CD4-positive, alpha-beta T cell treated with Interleukin-17A for 4 hours (primary cell): Measurements from ENCODE around the gene PAX7.
A peak's percentile ranks its signal among the peaks of the same experiment; 100 is the strongest.
"Not testable (repeated sequence)": the region's sequence is repeated elsewhere in the genome, so short reads cannot be mapped to it uniquely, and the experiment has no call there.

ENCODE experiments used
- DNase-seq: peaks from one replicate; pipeline ENCODE4 v3.0.0-alpha.2; 2020; ENCODE audit warnings: mixed read lengths

Gene PAX7

DNA sequence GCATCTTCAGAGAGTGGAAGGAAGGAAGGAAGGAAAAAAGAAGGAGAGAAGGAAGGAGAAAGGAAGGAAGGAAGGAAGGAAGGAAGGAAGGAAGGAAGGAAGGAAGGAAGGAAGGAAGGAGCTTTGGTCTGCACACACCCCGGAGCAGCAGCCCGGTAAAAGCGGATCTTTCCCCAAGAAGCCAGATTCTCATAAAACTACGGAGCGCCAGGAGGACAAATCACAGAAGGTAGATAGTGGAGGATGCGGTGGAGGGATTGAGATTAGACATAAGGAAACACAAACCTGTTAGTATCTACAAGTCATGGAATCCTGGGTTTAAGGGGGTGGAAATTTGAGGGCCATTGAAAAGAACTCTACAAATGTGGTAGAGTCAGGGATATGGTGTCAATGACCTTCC is 36.7 kb downstream of the PAX7 start:
- DNase-seq: no peak

- no peak for DNase-seq
Observed at GRCh38 chr1:18668046-18668445, 37.4 kb downstream of the PAX7 start.

DNA sequence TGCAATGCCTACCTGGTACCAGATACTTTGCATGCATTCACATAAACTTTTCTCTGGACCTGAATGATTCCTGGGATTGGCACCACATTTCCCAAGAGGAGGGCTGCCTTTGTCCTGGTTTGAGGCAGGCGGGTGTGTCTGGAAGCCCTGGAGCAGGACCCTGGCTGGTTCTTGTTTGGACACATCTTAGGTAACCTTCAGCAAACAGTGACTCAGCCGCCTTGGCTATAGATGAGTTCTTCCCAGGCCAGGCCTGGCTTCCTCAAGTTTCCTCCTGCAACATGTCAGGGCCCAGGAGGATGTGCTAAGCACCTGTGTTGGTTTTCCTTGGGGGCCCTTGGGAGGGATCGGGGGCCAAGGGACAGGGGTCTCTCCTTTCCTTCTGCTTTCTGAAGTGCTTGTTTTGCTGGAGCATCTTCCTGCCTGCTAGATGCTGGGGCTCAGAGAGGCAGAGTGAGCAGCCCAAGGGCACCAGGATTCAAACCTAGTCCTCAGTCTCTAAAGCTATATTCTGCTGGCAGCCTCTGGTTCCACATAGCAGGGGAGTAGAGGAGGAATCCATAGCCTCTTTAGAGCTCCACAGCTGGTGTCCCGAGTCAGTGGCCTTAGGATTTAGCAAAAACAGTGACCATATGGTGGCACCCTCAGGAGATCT is 38.2 kb downstream of the PAX7 start:
- DNase-seq: no peak

GRCh38 chr1:18670121-18670867 is 39.6 kb downstream of the PAX7 start:
- DNase-seq: no peak

DNA sequence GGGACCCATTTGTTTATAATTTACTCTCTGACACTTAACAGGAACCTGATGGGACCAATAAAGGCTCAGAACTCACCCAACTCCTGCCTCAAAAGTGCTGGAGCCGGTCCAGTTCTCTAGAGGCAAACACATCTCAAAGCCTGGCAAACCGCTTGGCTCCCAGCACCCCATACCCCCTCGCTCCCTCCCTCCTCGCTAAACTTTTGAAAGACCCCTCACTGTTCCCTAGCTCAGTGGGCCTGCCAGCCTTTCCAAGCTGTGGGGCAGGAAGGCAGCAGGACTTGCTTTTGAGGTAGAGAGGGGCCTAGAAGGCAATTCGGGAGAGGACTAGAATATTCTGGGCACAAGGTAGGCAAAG is 40.2 kb downstream of the PAX7 start:
- DNase-seq: no peak

GRCh38 chr1:18673976-18674375 is 43.3 kb downstream of the PAX7 start:
- DNase-seq: no peak

- no peak for DNase-seq
Observed at GRCh38 chr1:18676332-18676781, 45.7 kb downstream of the PAX7 start.

- DNase-seq: peak; percentile 23
Observed at GRCh38 chr1:18681423-18681835, 50.8 kb downstream of the PAX7 start.

DNA sequence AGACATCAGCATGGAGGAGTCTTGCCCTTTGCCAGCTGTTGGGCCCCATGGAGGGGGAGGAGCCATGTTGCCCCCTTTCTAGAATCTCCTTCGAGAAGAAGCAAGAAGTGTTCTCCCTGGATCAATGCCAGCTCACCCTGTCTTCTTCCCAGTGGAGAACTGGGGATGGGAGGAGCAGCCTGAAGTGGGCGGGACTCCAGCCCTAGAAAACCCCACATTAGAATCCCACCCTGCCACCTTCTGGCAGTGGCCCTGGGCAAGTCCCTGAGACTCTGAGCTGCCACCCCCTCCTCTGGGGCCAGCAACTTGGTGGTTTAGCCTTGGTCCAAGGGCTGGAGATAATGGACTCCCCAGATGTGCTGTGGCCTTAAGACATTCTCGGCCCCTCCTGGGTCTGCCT is 51.7 kb downstream of the PAX7 start:
- no peak for DNase-seq

- DNase-seq: no peak
Observed at GRCh38 chr1:18684303-18684702, 53.7 kb downstream of the PAX7 start.

GRCh38 chr1:18686540-18686939 is 55.9 kb downstream of the PAX7 start:
- no peak for DNase-seq

DNA sequence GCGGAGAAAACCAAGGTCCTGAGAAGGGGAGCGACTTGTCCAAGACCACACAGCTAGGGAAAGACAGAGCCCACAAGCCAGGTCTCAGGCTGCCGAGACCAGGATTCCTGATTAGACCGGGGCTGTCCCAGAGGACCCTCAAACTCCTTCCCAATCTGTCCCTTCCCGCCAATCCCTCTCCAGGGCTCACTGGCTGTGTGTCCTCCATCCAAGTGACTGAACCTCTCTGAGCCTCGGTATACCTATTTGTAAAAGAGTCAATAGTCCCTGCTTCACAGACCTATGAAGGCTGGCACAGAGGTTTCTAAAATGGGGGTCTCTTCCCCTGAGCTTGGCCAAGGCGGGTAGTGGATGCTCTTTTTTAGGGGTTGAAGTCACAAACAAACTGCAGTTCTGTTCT is 56.6 kb downstream of the PAX7 start:
- no peak for DNase-seq

GRCh38 chr1:18691648-18692047 is 61.0 kb downstream of the PAX7 start:
- no peak for DNase-seq

DNA sequence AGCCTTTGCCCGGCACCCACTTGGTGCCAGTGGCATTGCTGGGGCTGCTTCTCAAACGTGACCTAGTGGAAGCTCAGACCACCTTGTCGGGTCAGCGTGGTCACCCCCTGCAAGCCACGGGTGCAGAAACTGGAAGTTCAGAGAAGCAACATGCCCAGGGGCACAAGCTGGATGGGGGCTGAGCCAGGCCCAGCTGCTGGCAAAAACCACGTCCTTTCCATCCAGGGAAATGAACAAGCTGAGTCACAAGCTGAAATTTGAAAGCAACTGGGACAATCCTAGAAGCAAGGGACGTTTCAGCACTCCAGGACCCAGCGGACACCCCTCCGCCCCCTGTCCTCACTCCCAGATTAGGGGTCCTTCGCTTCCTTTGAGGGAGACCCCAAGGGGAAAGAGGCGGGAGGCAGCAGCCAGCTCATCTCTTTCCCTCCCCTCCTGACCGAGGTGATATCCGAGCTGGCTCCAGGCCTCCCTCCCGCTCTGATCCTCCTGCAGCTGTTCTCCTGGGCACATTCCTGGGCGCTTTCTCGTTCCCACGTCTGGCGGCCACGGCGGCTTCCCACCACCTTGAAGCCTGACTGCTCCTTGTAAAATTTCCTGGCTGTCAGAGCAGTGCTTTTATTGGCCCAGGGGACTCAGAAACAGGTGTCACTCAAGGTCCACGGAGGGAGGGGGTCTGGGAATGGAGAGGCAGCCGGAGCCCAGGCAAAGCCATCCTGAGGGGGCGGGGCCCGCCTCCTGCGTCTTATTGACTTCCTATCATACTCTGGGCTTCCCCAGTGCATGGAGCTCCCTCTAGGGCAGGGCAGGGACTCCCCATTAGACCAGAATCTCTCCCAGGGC is 62.8 kb downstream of the PAX7 start:
- no peak for DNase-seq

DNA sequence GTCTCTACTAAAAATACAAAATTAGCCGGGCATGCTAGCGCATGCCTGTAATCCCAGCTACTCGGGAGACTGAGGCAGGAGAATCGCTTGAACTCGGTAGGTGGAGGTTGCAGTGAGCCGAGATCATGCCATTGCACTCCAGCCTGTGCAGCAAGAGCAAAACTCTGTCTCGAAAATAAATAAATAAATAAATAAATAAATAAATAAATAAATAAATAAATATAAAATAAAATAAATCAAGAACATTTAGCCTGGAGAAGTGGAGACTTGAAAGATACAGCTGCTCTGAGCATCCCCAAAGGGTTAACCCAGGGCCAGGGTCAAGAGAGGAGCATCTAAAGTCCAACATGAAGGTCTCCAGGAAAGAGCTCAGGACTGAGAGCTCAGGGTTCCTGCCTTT is 63.6 kb downstream of the PAX7 start:
- not testable (repeated sequence) for DNase-seq

DNA sequence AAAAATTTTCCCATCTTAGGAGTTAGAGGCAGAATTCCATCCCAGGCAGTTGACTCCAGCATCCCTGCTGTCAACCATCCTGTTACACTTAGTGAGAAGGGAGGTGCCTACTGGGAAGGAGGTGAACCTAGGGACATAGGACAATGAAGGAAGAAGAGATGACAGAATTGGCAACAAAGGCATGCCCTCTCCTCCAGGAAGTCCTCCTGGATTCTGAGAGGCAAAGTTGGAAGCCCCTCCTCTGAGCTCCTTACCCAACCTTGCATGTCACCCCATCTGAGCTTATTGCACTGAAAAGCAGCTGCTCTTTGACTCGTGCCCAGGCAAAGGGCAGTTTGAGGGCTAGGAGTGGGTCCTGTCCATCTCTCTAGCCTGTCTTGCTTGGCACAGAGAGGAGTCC is 66.9 kb downstream of the PAX7 start:
- DNase-seq: no peak

- no peak for DNase-seq
Observed at GRCh38 chr1:18700530-18700929, 69.9 kb downstream of the PAX7 start.

GRCh38 chr1:18701183-18701582 is 70.5 kb downstream of the PAX7 start:
- no peak for DNase-seq

DNA sequence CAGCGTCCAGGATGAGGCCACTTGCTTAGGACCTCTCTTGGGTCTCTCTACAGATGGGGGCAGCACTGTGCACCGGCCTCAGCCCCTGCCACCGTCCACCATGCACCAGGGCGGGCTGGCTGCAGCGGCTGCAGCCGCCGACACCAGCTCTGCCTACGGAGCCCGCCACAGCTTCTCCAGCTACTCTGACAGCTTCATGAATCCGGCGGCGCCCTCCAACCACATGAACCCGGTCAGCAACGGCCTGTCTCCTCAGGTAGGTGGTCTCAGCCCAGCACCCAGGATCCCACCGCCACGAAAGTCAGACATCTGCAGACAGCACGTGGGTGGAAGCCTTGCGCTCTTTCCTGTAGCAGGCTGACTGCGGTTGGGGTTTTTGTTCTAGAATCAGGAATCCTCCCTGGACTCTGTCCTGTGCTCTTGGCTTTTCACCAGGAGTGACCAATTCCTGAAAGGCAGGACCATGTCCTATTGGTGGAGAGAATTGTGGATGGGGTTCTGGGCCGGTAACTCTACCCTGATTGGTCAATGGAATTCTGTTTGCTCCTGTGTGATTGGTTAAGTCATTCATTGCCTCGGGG is 72.5 kb downstream of the PAX7 start:
- DNase-seq: no peak

- no peak for DNase-seq
Observed at GRCh38 chr1:18705811-18706210, 75.2 kb downstream of the PAX7 start.

DNA sequence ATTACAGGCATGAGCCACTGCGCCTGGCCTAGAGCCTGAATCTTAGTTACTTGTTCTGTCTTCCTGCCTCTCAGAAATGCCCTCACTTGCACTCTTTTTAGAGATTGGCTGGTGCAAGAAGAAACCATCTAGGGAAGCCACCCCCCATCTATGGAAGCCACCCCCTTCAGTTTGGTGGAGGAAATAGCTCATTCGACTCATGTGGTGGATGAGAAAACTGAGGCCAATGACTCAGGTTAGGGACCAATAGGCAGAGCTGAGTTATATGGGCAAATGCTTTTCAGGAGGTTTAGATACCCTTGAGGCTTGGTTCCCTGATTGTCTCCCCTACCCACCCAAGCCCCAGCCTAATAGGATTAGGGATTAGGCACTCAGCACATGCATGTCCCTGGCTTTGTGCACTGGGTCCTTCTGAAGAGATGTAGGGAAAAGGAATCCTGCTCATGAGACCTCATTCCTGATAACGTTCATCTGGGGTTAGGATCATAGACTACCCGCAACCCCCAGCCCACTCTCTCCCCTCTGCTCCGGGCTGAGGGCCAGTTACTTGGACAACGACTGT is 77.1 kb downstream of the PAX7 start:
- no peak for DNase-seq

DNA sequence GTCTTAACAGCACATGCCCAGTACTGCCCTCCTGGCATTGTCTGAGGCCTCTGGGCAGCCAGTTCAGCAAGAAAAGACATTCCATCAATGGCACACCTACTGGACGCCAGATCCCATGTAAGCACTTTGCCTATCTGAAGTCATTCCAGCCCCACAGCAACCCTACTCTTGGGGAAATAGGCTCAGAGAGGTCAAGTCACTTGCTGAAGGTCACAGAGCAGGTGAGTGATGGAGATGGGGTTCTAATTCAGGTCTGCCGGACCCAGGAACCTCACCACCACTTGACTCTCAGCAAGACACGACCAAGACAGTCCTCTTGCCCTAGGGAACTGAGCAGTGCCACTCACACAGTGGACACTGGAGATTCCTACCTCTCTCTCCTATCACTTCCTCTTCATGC is 79.4 kb downstream of the PAX7 start:
- DNase-seq: no peak

DNA sequence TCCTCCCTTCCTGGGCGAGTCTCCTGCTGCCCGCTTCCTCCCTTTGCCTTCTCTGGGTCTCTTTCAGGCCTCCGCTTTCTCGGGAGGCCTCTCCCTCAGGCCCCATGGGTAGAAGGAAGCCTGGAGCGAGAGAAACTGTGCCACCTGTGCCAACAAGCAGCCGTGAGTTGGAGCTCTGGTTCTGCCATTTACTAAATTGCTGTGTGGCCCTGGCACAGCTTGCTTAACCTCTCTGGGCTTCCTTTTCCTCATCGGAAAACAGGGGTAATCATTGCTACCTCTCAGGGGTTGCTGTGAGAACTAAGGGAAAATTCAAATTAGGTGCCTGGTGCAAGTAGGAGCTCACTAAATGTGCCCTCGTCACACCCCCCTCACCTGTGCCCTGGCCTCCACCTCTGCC is 80.4 kb downstream of the PAX7 start:
- no peak for DNase-seq
